ENCODE data around the gene RPL19. TPM values are rescaled to one million over a fixed set of nuclear protein-coding genes. Genes with fewer than 3 reads are reported as not detected.
A peak's percentile ranks its signal among the peaks of the same experiment; 100 is the strongest.

The RPL19 gene
- total and polyA plus RNA-seq, 4 donors, result 1,387 to 4,055 (median 1,971) TPM

DNA sequence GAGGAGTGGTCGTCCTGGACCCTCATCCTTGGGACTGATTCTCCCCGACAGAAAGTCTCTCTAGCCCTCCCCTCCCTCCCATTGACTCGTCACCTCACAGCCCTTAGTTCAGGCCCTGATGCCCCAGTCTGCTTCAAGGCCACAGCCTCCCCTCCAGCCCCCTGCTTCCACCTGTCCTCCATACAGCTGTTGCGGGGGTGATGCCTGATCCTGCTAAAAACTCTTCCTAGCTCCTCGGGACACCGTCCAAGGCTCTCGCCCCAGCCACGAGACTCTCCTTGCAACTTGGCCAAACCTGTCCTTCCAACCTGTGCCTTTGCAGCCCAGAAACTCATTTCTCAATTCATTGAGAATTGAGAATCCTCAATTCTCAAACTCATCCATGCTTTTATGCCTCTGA is 18.8 kb downstream of the RPL19 start:
- H3K27ac ChIP-seq (ENCODE audit: low read depth in 1 of 2, low read length in 1 of 2), result no peak overlapping the region

GRCh38 chr17:39219647-39220154 is 19.6 kb downstream of the RPL19 start:
- H3K36me3 ChIP-seq (ENCODE audit: control insufficient read depth in 4 of 4, insufficient read depth in 4 of 4, low read length in 4 of 4), result no peaks in the 10 kb centered on the region
- WGBS, 2 donors, result 59 to 69% methylated on average over 8 of the region's 8 CpGs
- peaks cover 0 to 2% (median 0%) of the 10 kb centered on the region in 5 donors for H3K4me1 ChIP-seq (ENCODE audit: control insufficient read depth in 5 of 5, insufficient read depth in 5 of 5, low read length in 5 of 5)
- no peak for ATAC-seq (ENCODE audit: insufficient read depth, low FRiP score)
- H3K9me3 ChIP-seq (ENCODE audit: control insufficient read depth in 4 of 4, insufficient read depth in 3 of 4, low read length in 3 of 4), result peaks cover 0 to 2% (median 0%) of the 10 kb centered on the region in 4 donors
- no peak overlapping the region for H3K27ac ChIP-seq (ENCODE audit: low read depth in 1 of 2, low read length in 1 of 2)
- TF ChIP-seq CTCF (IDR thresholded peaks at IDR 0.05; ENCODE audit: control extremely low read depth, extremely low read depth), result no peak
- no peak for DNase-seq
- H3K4me3 ChIP-seq, result no peak overlapping the region
- H3K9ac ChIP-seq (ENCODE audit: insufficient read depth in 1 of 2, low read length in 2 of 2), result no peak overlapping the region
- peaks cover 0 to 40% (median 2%) of the 10 kb centered on the region in 3 donors for H3K27me3 ChIP-seq (ENCODE audit: control insufficient read depth in 3 of 3, insufficient read depth in 3 of 3, low read length in 2 of 3)

More for the DNA sequence above, 18.8 kb downstream of the RPL19 start:
- no peaks in the 10 kb centered on the region for H3K36me3 ChIP-seq (ENCODE audit: control insufficient read depth in 4 of 4, insufficient read depth in 4 of 4, low read length in 4 of 4)
- H3K4me3 ChIP-seq, result no peak overlapping the region
- peaks cover 0 to 2% (median 0%) of the 10 kb centered on the region in 4 donors for H3K9me3 ChIP-seq (ENCODE audit: control insufficient read depth in 4 of 4, insufficient read depth in 3 of 4, low read length in 3 of 4)
- H3K4me1 ChIP-seq (ENCODE audit: control insufficient read depth in 5 of 5, insufficient read depth in 5 of 5, low read length in 5 of 5), result no peaks in the 10 kb centered on the region
- 65 to 88% methylated on average over 8 of the region's 8 CpGs for WGBS, 2 donors
- TF ChIP-seq CTCF (IDR thresholded peaks at IDR 0.05; ENCODE audit: control extremely low read depth, extremely low read depth), result no peak
- peaks cover 0 to 33% (median 2%) of the 10 kb centered on the region in 3 donors for H3K27me3 ChIP-seq (ENCODE audit: control insufficient read depth in 3 of 3, insufficient read depth in 3 of 3, low read length in 2 of 3)
- DNase-seq (no peak), ATAC-seq (ENCODE audit: insufficient read depth, low FRiP score) (no peak)
- H3K9ac ChIP-seq (ENCODE audit: insufficient read depth in 1 of 2, low read length in 2 of 2), result no peak overlapping the region

GRCh38 chr17:39221572-39221971 is 21.5 kb downstream of the RPL19 start:
- Histone ChIP-seq H3K9ac (ENCODE audit: insufficient read depth in 1 of 2, low read length in 2 of 2) (no peak overlapping the region), H3K9me3 (ENCODE audit: control insufficient read depth in 4 of 4, insufficient read depth in 3 of 4, low read length in 3 of 4) (peaks cover 0 to 2% (median 0%) of the 10 kb centered on the region in 4 donors), H3K27ac (ENCODE audit: low read depth in 1 of 2, low read length in 1 of 2) (no peak overlapping the region), H3K36me3 (ENCODE audit: control insufficient read depth in 4 of 4, insufficient read depth in 4 of 4, low read length in 4 of 4) (no peaks in the 10 kb centered on the region), H3K27me3 (ENCODE audit: control insufficient read depth in 3 of 3, insufficient read depth in 3 of 3, low read length in 2 of 3) (peaks cover 0 to 48% (median 8%) of the 10 kb centered on the region in 3 donors), H3K4me1 (ENCODE audit: control insufficient read depth in 5 of 5, insufficient read depth in 5 of 5, low read length in 5 of 5) (peaks cover 0 to 13% (median 0%) of the 10 kb centered on the region in 5 donors), H3K4me3 (no peak overlapping the region)
- no peak for TF ChIP-seq CTCF (IDR thresholded peaks at IDR 0.05; ENCODE audit: control extremely low read depth, extremely low read depth)
- DNase-seq (no peak), ATAC-seq (ENCODE audit: insufficient read depth, low FRiP score) (no peak)
- WGBS, 2 donors, result 97 to 98% methylated on average over 6 of the region's 6 CpGs

DNA sequence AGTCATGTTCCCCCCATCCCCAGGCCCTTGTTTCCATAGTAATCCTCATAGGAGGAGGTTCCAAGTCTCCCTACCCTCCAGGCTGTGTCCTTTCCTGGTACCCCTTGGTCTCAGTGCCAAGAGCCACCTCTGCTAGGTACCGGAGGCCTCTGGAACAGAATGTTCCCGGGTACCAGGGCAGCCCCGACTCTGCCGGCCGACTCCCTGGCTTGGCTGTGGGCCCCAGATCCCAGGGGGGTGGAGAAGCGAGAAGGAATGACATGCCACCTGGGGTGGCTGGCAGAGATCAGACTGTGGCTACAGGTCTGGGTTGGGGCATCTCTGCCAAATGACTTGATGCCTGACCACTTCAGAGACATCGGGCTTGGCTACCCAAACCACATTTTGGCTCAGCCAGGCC is 22.1 kb downstream of the RPL19 start:
- no peak overlapping the region for H3K4me3 ChIP-seq
- no peaks in the 10 kb centered on the region for H3K36me3 ChIP-seq (ENCODE audit: control insufficient read depth in 4 of 4, insufficient read depth in 4 of 4, low read length in 4 of 4)
- TF ChIP-seq CTCF (IDR thresholded peaks at IDR 0.05; ENCODE audit: control extremely low read depth, extremely low read depth), result no peak
- peaks cover 0 to 13% (median 0%) of the 10 kb centered on the region in 5 donors for H3K4me1 ChIP-seq (ENCODE audit: control insufficient read depth in 5 of 5, insufficient read depth in 5 of 5, low read length in 5 of 5)
- no peak overlapping the region for H3K27ac ChIP-seq (ENCODE audit: low read depth in 1 of 2, low read length in 1 of 2)
- ATAC-seq (ENCODE audit: insufficient read depth, low FRiP score) (no peak), DNase-seq (peak in 1 of 3 donors; percentile 4)
- peaks cover 0 to 44% (median 13%) of the 10 kb centered on the region in 3 donors for H3K27me3 ChIP-seq (ENCODE audit: control insufficient read depth in 3 of 3, insufficient read depth in 3 of 3, low read length in 2 of 3)
- peaks cover 0 to under 1% (median 0%) of the 10 kb centered on the region in 4 donors for H3K9me3 ChIP-seq (ENCODE audit: control insufficient read depth in 4 of 4, insufficient read depth in 3 of 4, low read length in 3 of 4)
- 82 to 90% methylated on average over 7 of the region's 7 CpGs for WGBS, 2 donors
- H3K9ac ChIP-seq (ENCODE audit: insufficient read depth in 1 of 2, low read length in 2 of 2), result no peak overlapping the region

Data from lung (tissue), 12 donors.